SU-DHL-6 (cell line): ENCODE data around the gene IRF1.

Experiments used
- EZH2phosphoT487 ChIP-seq: fragments of 200-600 bp; sonication (generic), shearing (Covaris generic); conservative IDR thresholded peaks from 2 replicates; pipeline ENCODE4 v1.6.1; 2018; ENCODE audit warnings: mild to moderate bottlenecking, antibody characterized with exemption, low read length, moderate library complexity, mixed read lengths
- TF ChIP-seq, protein P1 (sequence below): fragments of 200-600 bp; sonication (generic); IDR thresholded peaks from one replicate; pipeline ENCODE4 v1.5.1; 2017; ENCODE audit warnings: antibody characterized with exemption, mild to moderate bottlenecking, low read length, moderate library complexity; ENCODE audit not compliant: insufficient read depth, poor library complexity, severe bottlenecking

DNA sequence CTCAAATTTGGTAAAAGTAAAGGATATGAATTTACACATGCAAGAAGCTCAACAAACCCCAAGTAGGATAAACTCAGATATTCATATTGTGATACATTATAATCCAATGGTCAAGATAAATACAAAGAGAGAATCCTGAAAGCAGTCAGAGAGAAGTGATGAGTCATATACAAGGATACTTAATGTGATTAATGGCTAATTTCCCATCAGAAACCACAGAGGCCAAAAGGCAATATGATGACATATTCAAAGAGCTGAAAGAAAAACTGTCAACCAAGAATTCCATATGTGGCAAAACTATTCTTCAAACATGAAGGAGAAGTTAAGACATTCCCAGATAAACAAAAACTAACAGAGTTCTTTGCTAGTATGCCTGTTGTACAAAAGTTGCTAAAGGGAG, 19.5 kb upstream of the IRF1 start:
- no peak for TF ChIP-seq EZH2phosphoT487
- TF ChIP-seq, protein P1, sequence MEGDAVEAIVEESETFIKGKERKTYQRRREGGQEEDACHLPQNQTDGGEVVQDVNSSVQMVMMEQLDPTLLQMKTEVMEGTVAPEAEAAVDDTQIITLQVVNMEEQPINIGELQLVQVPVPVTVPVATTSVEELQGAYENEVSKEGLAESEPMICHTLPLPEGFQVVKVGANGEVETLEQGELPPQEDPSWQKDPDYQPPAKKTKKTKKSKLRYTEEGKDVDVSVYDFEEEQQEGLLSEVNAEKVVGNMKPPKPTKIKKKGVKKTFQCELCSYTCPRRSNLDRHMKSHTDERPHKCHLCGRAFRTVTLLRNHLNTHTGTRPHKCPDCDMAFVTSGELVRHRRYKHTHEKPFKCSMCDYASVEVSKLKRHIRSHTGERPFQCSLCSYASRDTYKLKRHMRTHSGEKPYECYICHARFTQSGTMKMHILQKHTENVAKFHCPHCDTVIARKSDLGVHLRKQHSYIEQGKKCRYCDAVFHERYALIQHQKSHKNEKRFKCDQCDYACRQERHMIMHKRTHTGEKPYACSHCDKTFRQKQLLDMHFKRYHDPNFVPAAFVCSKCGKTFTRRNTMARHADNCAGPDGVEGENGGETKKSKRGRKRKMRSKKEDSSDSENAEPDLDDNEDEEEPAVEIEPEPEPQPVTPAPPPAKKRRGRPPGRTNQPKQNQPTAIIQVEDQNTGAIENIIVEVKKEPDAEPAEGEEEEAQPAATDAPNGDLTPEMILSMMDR, result no peak
